Mononuclear cell (primary cell): Measurements from ENCODE around the gene RASL11B. TPM values are rescaled to one million over a fixed set of nuclear protein-coding genes. Genes with fewer than 3 reads are reported as not detected.

Source experiments
- H3K27me3 ChIP-seq: 2 replicates; pipeline ENCODE4 v1.6.0; 2011; ENCODE audit warnings: low read length, control low read depth; ENCODE audit not compliant: insufficient read depth
- H3K4me1 ChIP-seq: 2 replicates; pipeline ENCODE4 v1.5.1; 2011; ENCODE audit warnings: mild to moderate bottlenecking, low read length, control low read depth; ENCODE audit not compliant: insufficient read depth
- H3K4me3 ChIP-seq: 2 replicates; pipeline ENCODE4 v1.5.1; 2011; ENCODE audit warnings: mild to moderate bottlenecking, low read length, moderate library complexity
- H3K9me3 ChIP-seq: 2 replicates; pipeline ENCODE4 v1.5.1; 2011; ENCODE audit warnings: low read depth, mild to moderate bottlenecking, control low read depth, low read length
- total RNA-seq: library from RNA; depleted of rRNA; stranded (reverse); fragments of >200 nt; gene quantifications from one replicate; pipeline ENCODE4 v1.2.3, GENCODE V29; 2012

Gene RASL11B
- total RNA-seq, 1 donor, result 0.31 TPM

DNA sequence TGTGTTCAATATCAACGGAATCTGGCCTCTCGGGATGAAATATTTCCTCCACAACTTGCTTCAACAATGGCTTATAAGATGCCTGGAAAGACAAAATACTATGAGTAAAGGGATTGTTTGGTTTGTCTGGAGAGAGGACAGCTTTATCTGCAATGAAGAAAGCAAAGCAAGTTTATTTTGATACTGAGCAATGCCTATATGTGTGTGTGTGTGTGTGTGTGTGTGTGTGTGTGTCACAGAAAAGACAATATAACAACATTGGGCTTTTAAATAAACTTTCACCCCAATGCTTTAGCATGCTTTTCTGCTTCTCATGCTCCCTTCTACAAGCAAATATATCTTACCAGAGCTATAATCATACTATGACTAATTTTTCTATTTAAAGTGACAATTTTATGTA is 45.4 kb downstream of the RASL11B start:
- no peaks in the 10 kb centered on the region for H3K9me3 ChIP-seq

DNA sequence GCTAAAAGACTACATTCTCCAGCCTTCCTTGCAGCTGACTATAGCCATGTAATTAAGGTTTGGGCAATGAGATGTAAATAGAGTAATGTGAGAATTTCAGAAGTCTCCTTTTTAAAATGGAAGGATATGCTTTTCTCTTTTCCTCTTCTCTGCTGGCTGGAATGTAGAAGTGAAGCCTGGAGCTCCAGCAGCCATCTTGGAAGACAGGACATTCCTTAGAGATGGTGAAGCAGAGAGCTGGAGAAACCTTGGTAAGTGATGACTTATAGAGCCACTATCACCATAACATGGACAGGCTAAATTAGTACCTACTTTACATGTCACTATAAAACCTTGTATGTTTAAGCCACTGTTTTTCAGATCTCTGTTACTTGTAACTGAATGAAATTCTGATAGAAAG is 48.0 kb downstream of the RASL11B start:
- Histone ChIP-seq H3K4me3 (no peak overlapping the region), H3K4me1 (no peaks in the 10 kb centered on the region), H3K9me3 (no peaks in the 10 kb centered on the region), H3K27me3 (no peaks in the 10 kb centered on the region)

More for the DNA sequence above, 45.4 kb downstream of the RASL11B start:
- Histone ChIP-seq H3K27me3 (no peaks in the 10 kb centered on the region), H3K4me3 (no peak overlapping the region), H3K4me1 (no peaks in the 10 kb centered on the region)

DNA sequence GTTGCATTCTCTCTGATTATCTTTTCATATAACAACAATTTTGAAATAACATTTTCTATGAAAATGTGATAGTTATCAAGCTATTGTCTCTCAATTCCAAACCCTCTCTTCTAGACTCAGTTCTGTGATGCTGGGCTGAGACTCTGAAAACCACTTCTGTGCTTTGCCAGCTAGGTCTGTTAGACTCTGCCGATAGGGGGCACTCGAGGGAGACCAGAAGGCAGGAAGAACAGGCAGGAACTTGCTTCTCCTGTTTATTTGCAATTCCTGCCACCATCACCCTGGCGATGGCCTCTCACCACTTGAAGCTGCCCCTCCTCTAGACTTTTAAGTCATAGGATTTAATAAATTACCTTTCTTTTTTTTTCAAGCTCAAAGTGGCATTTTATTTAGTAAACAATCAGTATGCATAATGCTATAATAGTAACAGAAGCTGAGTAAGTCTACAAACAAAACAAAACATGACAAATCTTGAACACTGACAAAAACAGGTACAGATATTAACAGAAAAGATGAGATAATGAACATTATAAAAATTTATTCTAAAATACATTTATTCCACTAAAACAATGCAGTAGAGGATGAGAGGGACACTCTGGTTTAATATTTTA is 49.7 kb downstream of the RASL11B start:
- H3K4me1 ChIP-seq, result no peaks in the 10 kb centered on the region

DNA sequence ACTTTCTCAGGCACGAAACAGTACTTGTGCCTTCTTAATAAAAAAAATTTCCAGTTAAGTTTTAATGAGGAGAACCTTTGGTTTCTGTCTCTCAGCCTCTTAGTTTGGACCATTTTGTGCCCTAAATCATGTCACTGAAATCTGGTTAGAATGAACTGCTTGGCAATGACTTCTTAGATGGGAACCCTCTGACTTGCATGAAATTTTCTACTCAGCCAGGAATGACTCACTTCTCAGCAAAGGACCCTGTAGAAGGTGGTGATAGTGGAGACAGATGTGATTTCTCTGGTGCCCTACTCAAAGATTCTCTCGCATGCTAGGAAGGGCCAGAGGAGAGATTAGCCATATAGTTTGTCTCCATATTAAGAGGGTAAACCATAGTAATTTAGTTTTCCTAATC is 50.5 kb downstream of the RASL11B start:
- no peaks in the 10 kb centered on the region for H3K4me1 ChIP-seq
- no peaks in the 10 kb centered on the region for H3K9me3 ChIP-seq
- H3K27me3 ChIP-seq, result no peaks in the 10 kb centered on the region
- H3K4me3 ChIP-seq, result no peak overlapping the region

More for the DNA sequence above, 49.7 kb downstream of the RASL11B start:
- Histone ChIP-seq H3K27me3 (no peaks in the 10 kb centered on the region), H3K4me3 (no peak overlapping the region), H3K9me3 (no peaks in the 10 kb centered on the region)

DNA sequence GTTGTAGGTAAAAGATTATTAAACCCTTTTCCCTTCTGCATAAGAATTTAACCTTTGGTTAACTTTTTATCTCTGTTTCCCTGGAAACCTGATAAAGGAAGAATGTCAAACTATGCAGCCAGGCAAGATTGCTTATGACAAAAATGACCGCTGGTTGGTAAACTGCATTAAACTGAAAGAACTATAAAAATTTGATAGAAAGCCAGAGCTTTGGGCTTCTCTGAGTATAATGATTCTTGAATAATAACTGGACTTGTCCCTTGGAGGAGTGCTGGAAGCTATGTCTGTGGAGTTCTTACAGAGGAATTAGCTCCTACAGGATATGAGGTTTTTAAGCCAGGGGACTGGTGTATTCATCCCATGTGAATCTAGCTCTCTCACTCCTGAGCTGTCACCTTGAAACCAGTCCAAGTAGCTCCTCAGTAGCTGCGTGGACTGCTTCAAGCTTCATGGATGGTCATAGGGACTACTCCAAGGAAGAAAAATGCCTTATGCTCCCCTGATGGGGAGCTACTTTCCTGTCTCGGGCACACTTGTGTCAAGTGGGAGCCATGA is 52.0 kb downstream of the RASL11B start:
- Histone ChIP-seq H3K9me3 (no peaks in the 10 kb centered on the region), H3K4me3 (no peak overlapping the region), H3K4me1 (no peaks in the 10 kb centered on the region), H3K27me3 (no peaks in the 10 kb centered on the region)

DNA sequence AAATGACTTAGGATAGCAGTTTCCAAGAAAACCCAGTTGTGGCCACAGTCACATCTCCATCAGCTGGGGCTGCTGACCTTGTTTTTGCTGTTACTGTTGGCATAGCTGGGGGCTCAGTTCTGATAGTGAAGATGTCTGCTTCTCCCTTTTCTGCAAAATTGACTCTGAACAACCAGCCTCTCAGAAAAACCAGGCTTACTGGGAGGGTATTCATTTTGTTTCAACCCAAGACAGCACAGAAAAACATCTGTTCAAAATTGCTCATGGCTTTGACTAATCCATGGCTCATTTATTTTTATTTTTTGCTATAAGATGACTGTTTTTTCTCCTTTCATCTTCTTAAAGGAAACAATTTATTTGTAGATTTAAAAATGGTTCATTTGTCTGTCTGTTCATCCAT is 53.1 kb downstream of the RASL11B start:
- Histone ChIP-seq H3K9me3 (no peaks in the 10 kb centered on the region), H3K4me1 (no peaks in the 10 kb centered on the region), H3K27me3 (no peaks in the 10 kb centered on the region), H3K4me3 (no peak overlapping the region)

DNA sequence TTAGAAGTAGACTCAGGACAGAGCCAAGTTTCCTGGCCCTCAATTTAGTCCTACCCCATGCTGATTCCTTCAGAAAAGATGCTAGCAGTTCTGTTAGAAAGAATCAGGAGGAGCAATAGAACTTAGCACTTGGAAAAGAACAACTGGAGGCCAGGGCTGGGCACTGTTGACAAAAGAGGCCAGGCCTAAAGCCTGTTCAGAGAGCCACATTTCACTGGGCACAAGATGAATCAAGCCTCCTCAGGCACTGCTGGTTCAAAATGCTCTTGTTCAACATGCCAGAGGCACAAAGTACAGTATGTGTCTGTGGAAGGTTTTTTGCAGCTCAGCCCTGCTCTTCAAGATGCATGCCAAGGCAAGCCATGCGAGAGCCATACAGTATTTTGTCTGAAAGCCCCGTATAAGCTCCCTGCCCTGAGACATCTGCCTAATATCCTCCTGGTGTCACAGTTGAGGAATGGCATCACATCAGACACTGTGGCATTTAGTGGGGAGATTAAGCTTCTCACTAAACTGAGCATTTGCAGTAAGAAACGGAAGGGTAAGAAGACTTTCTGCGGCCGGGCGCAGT is 53.7 kb downstream of the RASL11B start:
- no peak overlapping the region for H3K4me3 ChIP-seq
- no peaks in the 10 kb centered on the region for H3K4me1 ChIP-seq
- H3K27me3 ChIP-seq, result no peaks in the 10 kb centered on the region
- H3K9me3 ChIP-seq, result no peaks in the 10 kb centered on the region

Other genes with a start within 250 kb of the RASL11B start
- gene USP46, start 203.0 kb upstream of the RASL11B start, total RNA-seq, result 6.9 TPM
- gene ERVMER34-1, start 110.9 kb upstream of the RASL11B start, total RNA-seq, result under 0.01 TPM